ENCODE results near the gene PDS5B.

Gene PDS5B

GRCh38 chr13:32737111-32737571, 150.9 kb downstream of the PDS5B start:
- no peak overlapping the region for H3K27ac ChIP-seq
- no peak for TF ChIP-seq ZFX (IDR thresholded peaks at IDR 0.05)
- TF ChIP-seq CTCF (conservative IDR thresholded peaks at IDR 0.05), result no peak

GRCh38 chr13:32737679-32738078, 151.4 kb downstream of the PDS5B start:
- TF ChIP-seq ZFX (IDR thresholded peaks at IDR 0.05) (no peak), CTCF (conservative IDR thresholded peaks at IDR 0.05) (no peak)
- H3K27ac ChIP-seq, result no peak overlapping the region

- TF ChIP-seq ZFX (IDR thresholded peaks at IDR 0.05), result no peak
- TF ChIP-seq CTCF (conservative IDR thresholded peaks at IDR 0.05), result no peak
- H3K27ac ChIP-seq, result no peak overlapping the region
Observed at GRCh38 chr13:32745509-32745908, 159.3 kb downstream of the PDS5B start.

GRCh38 chr13:32746474-32746873, 160.2 kb downstream of the PDS5B start:
- TF ChIP-seq CTCF (conservative IDR thresholded peaks at IDR 0.05) (no peak), ZFX (IDR thresholded peaks at IDR 0.05) (no peak)
- H3K27ac ChIP-seq, result no peak overlapping the region

- no peak for TF ChIP-seq ZFX (IDR thresholded peaks at IDR 0.05)
- no peak for TF ChIP-seq CTCF (conservative IDR thresholded peaks at IDR 0.05)
Observed at GRCh38 chr13:32748305-32748704, 162.1 kb downstream of the PDS5B start.

GRCh38 chr13:32751340-32751739, 165.1 kb downstream of the PDS5B start:
- H3K27ac ChIP-seq, result no peak overlapping the region
- no peak for TF ChIP-seq CTCF (conservative IDR thresholded peaks at IDR 0.05)
- TF ChIP-seq ZFX (IDR thresholded peaks at IDR 0.05), result no peak

More at GRCh38 chr13:32748305-32748704, 162.1 kb downstream of the PDS5B start:
- no peak overlapping the region for H3K27ac ChIP-seq

GRCh38 chr13:32752311-32752710, 166.1 kb downstream of the PDS5B start:
- TF ChIP-seq ZFX (IDR thresholded peaks at IDR 0.05) (no peak), CTCF (conservative IDR thresholded peaks at IDR 0.05) (no peak)
- H3K27ac ChIP-seq, result no peak overlapping the region
